ENCODE data around the gene KCNH1. TPM values are rescaled to one million over a fixed set of nuclear protein-coding genes. Genes with fewer than 3 reads are reported as not detected.

The KCNH1 gene
- total RNA-seq, 1 donor from 2014 or later: not detected

DNA sequence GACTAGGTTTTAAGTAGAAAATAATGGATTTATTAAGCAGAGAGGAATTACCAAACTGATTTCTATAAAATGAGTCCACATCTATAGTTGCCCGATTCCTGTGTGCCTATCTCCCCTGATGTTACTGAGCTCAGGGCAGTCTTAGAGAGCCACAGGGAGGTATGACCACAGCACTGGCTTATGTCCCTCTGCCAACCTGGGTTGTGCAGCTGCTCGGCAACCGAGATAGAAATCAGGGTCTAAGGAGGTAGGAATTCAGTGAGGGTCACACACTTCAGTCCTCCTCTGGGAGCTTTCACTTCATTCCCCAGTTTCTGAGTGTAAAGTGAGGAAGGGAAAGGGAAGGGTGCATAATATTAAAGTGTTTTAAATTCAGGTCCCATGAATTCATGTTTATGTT is 386.8 kb downstream of the KCNH1 start:
- no peak for DNase-seq
- H3K9me3 ChIP-seq (replicated peaks): no peaks in the 10 kb centered on the region
- peaks cover 30% of the 10 kb centered on the region for H3K27me3 ChIP-seq (ENCODE audit: low read depth)
- H3K4me3 ChIP-seq: no peak overlapping the region
- H3K36me3 ChIP-seq: no peaks in the 10 kb centered on the region
- TF ChIP-seq, protein P1, sequence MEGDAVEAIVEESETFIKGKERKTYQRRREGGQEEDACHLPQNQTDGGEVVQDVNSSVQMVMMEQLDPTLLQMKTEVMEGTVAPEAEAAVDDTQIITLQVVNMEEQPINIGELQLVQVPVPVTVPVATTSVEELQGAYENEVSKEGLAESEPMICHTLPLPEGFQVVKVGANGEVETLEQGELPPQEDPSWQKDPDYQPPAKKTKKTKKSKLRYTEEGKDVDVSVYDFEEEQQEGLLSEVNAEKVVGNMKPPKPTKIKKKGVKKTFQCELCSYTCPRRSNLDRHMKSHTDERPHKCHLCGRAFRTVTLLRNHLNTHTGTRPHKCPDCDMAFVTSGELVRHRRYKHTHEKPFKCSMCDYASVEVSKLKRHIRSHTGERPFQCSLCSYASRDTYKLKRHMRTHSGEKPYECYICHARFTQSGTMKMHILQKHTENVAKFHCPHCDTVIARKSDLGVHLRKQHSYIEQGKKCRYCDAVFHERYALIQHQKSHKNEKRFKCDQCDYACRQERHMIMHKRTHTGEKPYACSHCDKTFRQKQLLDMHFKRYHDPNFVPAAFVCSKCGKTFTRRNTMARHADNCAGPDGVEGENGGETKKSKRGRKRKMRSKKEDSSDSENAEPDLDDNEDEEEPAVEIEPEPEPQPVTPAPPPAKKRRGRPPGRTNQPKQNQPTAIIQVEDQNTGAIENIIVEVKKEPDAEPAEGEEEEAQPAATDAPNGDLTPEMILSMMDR (IDR thresholded peaks at IDR 0.05; ENCODE audit: borderline replicate concordance): no peak
- no peak overlapping the region for H3K27ac ChIP-seq (replicated peaks)
- intact Hi-C loops (cut with micrococcal nuclease): no loop called here
- H3K4me1 ChIP-seq: no peaks in the 10 kb centered on the region

DNA sequence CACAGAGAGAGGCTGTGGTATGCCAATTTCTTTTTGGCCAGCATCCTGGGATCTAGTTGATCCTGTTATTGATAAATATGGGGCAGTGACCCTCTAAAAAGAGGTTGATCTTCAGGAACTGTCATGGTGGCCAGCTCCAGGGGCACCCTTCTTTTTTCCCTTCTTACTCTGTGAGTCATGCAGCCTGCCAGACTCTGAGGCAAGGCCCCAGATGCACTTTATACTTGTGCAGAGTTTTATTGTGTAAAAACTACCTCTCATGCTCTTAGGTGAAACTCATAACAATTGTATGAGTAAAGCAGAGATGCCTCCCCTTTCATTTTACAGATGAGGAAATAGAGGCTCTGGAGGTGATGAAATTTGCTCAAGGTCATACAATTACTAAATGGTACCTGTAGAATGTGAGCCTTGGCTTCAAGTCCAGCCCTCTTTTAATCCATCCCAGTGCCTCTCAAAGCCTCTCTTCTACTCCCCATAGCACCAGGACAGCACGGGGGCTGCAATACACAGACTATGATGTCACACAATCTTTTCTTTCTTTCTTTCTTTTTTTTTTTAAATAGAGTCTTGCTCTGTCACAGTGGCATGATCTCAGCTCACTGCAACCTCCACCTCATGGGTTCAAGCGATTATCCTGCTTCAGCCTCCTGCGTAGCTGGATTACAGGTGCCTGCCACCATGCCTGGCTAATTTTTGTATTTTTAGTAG is 387.8 kb downstream of the KCNH1 start:
- H3K27me3 ChIP-seq (ENCODE audit: low read depth): peaks cover 31% of the 10 kb centered on the region
- intact Hi-C loops (cut with micrococcal nuclease): no loop called here
- H3K4me3 ChIP-seq: no peak overlapping the region
- H3K4me1 ChIP-seq: no peaks in the 10 kb centered on the region
- TF ChIP-seq, protein P1 (IDR thresholded peaks at IDR 0.05; ENCODE audit: borderline replicate concordance): no peak
- H3K9me3 ChIP-seq (replicated peaks): no peaks in the 10 kb centered on the region
- H3K27ac ChIP-seq (replicated peaks): no peak overlapping the region
- no peaks in the 10 kb centered on the region for H3K36me3 ChIP-seq
- DNase-seq: no peak

DNA sequence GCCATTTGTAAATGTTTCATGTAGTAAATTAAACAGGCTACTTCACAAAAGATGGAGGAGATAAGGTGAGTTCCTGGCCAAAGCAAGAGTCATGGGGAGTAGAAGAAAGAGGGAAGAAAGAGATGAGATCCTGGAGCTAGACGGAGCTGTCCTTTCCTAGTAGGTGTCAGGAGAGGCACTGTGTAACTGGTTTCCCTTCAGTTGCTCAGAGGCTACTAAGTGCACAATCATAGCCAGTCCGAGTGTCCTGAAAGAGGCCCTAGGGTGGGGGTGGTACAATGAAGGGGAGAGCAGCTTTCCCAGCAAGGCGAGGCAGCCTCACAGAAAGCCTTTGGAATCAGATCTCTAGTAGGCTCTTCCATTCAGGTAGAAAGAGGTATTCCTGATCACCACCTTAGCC is 390.9 kb downstream of the KCNH1 start:
- TF ChIP-seq, protein P1 (IDR thresholded peaks at IDR 0.05; ENCODE audit: borderline replicate concordance): no peak
- intact Hi-C loops (cut with micrococcal nuclease): no loop called here
- Histone ChIP-seq H3K9me3 (replicated peaks) (no peaks in the 10 kb centered on the region), H3K27me3 (ENCODE audit: low read depth) (peaks cover 25% of the 10 kb centered on the region), H3K4me1 (no peaks in the 10 kb centered on the region), H3K27ac (replicated peaks) (no peak overlapping the region), H3K36me3 (no peaks in the 10 kb centered on the region), H3K4me3 (no peak overlapping the region)
- DNase-seq: no peak

DNA sequence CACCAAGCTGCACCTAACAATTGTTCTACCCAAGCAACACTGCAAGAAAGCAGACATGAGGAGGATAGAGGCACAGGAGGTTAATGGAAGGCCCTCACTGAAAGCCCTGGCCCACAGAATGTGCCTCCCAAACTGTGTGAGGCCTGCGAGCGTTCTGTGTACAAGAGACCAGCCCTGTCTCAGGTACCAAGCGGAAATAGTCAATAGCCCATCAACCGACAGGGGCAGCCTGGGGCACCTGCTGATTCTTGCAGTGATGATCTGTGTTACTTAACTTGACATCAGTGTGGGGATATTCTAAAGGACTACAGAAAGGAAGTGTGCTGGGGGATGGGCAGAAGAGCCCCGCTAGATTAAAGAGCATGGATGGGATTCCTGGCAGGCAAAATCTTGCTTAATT is 392.4 kb downstream of the KCNH1 start:
- TF ChIP-seq, protein P1 (IDR thresholded peaks at IDR 0.05; ENCODE audit: borderline replicate concordance): no peak
- Histone ChIP-seq H3K4me3 (no peak overlapping the region), H3K9me3 (replicated peaks) (no peaks in the 10 kb centered on the region), H3K27me3 (ENCODE audit: low read depth) (peaks cover 29% of the 10 kb centered on the region), H3K27ac (replicated peaks) (no peak overlapping the region), H3K4me1 (no peaks in the 10 kb centered on the region), H3K36me3 (no peaks in the 10 kb centered on the region)
- no peak for DNase-seq
- intact Hi-C loops (cut with micrococcal nuclease): no loop called here

DNA sequence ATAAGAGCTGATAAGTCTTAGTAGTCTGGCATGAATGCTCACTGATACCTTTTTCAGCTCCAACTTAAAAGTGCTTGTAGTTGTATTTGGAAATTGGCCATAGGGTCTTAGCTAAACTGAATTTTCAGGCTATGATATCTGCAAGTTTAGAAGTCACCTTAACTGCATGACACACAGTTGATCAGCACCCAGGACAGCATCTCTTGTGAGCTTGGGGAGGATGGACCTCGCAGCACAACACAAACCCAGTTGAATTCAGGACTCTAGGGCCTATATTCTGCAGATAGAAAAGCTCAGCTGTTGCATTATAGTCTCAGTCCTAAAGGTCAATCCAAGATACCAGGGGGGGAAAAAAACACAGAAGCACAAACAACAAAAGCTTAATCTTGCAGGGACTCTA is 394.3 kb downstream of the KCNH1 start:
- DNase-seq: no peak

More for the DNA sequence above, 394.3 kb downstream of the KCNH1 start:
- Histone ChIP-seq H3K27me3 (ENCODE audit: low read depth) (peaks cover 34% of the 10 kb centered on the region), H3K4me3 (no peak overlapping the region), H3K9me3 (replicated peaks) (no peaks in the 10 kb centered on the region), H3K4me1 (no peaks in the 10 kb centered on the region), H3K27ac (replicated peaks) (no peak overlapping the region), H3K36me3 (no peaks in the 10 kb centered on the region)
- TF ChIP-seq, protein P1 (IDR thresholded peaks at IDR 0.05; ENCODE audit: borderline replicate concordance): no peak
- intact Hi-C loops (cut with micrococcal nuclease): no loop called here

Data from left ventricle myocardium inferior (tissue), 1 donor.